HG03097 (cell line): ENCODE data around the gene PRDM5.
"Not testable (repeated sequence)": the region's sequence is repeated elsewhere in the genome, so short reads cannot be mapped to it uniquely, and the experiment has no call there.

Source experiments
- ATAC-seq: cut with Tn5 transposase; IDR thresholded peaks from one replicate; pipeline ENCODE4 v1.9.1; 2021; ENCODE audit not compliant: unreplicated experiment, low FRiP score

The PRDM5 gene

DNA sequence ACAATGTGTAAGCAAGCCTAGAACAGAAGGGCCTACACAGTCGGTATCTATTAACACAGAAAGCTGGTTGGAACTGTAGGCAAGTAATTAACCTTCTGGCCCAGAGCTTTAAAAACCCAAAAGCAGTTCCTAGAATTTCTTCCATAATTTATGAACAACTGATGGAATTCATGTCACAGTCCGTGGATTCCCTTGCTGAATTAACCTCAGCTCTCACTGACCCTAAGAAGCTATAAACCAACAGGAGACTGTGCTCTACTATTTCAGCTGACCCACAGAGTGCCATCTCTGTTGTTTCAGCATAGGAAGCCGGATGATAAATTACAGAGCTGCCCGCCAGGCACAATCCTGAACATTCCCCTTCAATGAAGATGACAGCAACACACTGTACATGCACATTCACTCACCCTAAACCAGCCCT, 157.3 kb downstream of the PRDM5 start:
- ATAC-seq = no peak

- ATAC-seq = no peak
These were observed 158.9 kb downstream of the PRDM5 start for GRCh38 chr4:120763650-120764049.

GRCh38 chr4:120761070-120761469, 161.5 kb downstream of the PRDM5 start:
- no peak for ATAC-seq

DNA sequence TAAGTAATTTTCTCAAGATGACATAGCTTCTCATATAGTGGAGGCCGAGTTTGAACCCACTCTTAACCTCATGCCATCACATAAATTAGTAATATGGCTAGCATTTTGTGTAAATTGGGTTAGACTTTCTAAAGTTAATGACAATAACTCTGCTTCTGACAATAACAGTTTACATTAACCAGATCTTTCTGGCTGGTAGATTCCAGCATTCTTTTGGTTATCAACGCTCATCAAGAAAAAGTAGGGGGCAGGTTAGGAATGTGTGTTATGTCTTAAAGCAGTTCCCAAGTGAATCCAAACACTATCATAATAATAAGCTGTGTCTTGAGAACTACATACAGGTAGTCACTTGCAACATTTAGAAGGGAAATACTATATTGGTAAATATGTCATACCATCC, 162.5 kb downstream of the PRDM5 start:
- ATAC-seq = no peak

DNA sequence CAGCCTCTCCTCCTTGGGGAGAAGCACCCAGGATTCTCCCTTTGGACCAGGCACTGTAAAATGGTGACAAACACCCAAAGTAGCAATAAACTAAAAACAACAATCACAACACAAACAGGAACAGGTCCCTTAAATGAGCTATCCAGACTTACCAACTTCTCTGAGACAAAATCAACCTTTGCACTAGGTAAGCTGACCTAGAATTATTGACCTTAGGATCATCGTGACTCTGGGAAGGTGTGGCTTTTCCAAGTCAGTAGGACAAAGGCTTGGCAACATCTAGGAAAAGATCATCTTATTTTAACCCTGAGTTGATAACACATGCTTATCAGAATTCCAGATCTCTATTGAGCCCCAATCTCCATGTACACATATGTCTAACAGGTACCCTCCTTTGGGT, 166.7 kb downstream of the PRDM5 start:
- no peak for ATAC-seq

- no peak for ATAC-seq
These were observed 167.9 kb downstream of the PRDM5 start for GRCh38 chr4:120754590-120754989.

DNA sequence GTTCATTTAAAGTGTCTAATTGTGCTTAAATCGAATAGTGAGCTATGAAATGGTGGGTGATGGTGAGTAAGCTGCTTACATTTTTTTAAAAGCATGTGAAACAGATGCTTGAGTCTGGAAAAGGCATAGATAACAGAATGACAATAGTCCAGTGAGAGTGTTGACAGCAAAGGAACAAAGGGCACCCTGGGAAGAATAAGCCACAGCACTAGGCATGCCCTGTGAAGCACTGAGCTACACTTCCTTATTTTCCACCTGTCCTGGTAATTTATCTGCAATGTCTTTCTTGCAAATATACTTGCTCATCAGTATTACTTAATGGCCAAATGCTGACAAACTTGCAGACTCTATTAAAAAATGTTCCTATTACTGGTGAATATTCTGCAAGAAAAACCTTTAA, 168.7 kb downstream of the PRDM5 start:
- ATAC-seq = no peak

- no peak for ATAC-seq
These were observed 172.4 kb downstream of the PRDM5 start for GRCh38 chr4:120750152-120750525.

DNA sequence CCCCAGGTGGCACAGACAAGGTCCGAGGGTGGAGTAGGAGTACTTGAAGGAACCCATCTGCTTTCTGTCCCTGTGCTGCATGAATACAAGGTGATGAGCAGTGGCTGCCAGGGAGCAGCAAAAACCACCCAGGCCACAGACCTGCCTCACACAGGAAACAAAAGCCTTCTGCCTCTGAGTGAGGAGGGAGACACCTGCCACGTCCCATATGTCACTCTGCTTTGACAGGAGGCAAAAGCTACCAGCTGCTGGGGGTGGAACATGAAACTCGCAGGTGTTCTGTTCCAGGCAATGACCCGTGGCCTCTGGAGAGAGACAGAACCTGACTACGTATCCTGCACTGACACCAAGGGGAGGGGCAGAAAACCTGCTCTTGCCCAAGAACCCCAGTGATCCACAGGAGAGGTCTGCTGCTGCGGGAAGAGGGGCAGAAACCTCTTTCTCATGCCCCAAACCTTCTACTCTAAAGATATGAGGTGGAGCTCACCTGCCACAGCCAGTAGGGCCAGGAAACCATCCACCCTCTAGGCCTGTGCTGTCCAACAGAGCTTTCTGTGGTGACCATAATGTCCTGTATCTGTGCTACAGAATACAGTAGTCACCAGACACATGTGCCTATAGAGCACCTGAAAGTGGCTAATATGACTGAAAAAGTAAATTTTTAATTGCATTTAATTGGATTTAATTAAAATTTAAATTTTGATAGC, 172.9 kb downstream of the PRDM5 start:
- ATAC-seq = peak; percentile 97

- ATAC-seq = not testable (repeated sequence)
These were observed 180.9 kb downstream of the PRDM5 start for GRCh38 chr4:120741636-120742035.

DNA sequence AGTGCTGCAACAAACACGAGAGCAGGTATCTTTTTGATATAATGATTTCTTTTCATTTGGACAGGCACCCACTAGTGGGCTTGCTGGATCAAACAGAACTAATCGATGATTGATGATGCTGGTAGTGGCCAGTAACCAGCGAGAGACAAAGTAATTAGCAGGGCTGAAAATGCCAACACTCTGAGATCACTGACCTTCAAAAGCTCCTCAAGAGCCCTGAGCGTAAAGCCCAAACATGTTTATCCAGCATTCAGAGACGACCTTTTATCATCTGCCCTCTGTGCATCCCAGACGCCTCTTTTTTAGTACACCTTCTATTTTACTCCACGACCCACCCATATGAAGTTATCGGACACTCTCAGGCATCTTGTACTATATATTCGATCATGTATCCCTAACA, 186.2 kb downstream of the PRDM5 start:
- no peak for ATAC-seq

- ATAC-seq = no peak
These were observed 188.6 kb downstream of the PRDM5 start for GRCh38 chr4:120733968-120734367.

DNA sequence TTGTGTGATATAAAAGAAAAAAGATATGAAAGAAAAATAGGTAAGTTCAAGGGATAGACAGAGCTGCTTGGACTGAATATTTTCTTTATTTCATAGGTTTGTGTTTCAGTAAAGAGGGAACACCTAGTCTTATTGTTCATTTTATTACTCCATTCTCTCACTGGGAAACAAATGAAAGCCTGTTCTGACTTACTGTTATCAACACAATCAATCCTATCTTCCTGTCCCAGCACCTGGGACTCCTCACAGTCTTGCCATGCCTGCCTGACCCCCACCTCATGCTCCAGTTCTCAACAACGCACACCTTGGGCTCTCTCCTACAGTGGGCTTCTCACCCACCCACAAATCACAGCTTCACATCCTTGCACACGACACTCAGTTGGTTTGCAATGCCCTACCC, 189.5 kb downstream of the PRDM5 start:
- no peak for ATAC-seq

GRCh38 chr4:120731561-120731960, 191.0 kb downstream of the PRDM5 start:
- no peak for ATAC-seq

DNA sequence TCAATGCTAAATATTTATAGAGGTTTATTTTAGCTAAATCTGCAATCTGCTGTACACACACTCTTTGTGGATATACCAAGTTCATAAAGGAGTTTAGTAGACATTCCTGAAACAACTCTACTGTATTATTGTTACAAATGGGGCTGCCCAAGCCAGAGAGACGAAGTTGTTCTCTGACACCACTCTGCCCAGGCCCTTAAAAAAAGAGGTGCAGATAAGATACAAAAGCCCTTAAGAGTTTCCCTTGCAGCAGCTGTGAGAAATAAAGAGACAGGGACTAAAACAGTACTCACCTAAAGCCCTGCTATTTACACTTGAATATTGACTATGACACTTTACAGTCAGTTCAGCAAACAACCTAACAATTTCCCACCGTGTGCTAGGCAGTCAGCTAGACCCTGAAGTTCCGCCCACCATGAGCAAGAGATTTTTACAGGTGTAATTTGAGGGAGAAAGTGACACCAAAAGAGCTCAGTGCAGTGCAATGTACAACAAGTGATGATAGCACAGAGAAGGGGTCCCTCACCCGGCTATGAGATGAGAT, 191.7 kb downstream of the PRDM5 start:
- ATAC-seq = no peak

- no peak for ATAC-seq
These were observed 193.4 kb downstream of the PRDM5 start for GRCh38 chr4:120728892-120729675.

DNA sequence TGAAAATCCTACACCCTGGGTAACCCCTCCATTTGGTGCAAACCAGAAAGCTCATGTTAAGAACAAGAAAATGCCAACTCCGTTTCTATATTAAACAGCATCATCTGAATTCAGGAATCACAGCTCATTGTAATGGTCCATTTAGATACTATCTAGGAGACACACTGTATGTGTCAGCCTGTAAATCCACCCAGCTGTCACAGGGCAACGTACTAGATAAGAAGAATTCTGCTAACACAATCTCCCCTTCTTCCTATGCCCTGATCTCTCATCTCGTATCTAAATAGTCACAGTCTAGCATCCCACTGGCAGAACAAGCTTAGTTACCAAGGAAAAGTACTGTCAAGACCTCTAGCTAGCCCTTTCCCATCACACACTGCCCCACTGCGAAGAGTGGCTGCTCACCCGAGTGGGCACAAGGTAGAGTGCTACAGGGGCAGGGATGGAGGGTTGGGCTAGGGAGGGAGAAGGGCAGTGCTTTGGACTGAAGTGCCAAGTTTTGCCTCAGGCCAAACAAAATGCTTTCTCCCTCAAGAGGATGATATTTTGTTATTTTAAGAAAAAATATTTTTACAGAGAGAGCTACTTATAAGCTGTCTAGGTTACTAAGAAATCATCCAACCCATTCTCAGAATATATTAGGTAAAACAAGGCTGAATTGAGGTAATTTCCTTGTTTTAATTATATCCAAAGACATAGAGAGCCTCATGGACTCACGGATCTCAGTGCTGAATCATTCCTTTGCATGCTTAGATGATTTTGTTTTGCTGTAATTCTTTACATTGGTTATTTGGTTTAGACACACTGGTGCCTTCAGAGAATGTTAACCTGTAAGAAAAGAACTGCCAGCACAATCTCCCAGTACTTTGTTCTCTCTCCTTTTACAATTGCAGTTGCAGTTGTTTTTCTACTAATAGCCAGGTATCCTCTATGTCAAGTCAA, 196.6 kb downstream of the PRDM5 start:
- ATAC-seq = no peak

- ATAC-seq = no peak
These were observed 197.9 kb downstream of the PRDM5 start for GRCh38 chr4:120724656-120725055.

DNA sequence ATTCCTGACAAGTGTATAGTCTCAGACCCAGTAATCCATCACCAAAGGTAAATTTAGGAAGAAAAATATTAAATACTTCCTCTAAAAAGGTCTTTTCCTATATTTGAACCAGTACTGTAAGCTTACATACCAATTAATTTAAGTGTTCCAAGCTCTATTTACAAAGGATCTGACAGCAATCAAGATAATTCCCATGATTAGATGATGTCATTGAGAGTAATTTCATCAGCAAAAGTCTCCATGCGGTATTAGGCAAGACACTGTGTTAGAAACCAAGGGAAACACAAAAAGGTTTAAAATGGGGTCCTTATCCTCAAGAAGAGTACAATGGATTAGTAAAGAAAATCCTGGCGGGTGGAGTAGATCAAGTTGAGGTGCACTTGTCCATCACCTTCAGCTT, 198.5 kb downstream of the PRDM5 start:
- no peak for ATAC-seq

- no peak for ATAC-seq
These were observed 199.4 kb downstream of the PRDM5 start for GRCh38 chr4:120723105-120723504.

- no peak for ATAC-seq
These were observed 199.9 kb downstream of the PRDM5 start for GRCh38 chr4:120722655-120723054.
